Epidermal melanocyte (primary cell): ENCODE data around the gene GPS2.
"Not testable (repeated sequence)": the region's sequence is repeated elsewhere in the genome, so short reads cannot be mapped to it uniquely, and the experiment has no call there.

Experiments
- DNase-seq: peaks from one replicate; pipeline ENCODE4 v3.0.0; 2011; ENCODE audit warnings: low spot score; ENCODE audit not compliant: insufficient read length

GPS2 gene

DNA sequence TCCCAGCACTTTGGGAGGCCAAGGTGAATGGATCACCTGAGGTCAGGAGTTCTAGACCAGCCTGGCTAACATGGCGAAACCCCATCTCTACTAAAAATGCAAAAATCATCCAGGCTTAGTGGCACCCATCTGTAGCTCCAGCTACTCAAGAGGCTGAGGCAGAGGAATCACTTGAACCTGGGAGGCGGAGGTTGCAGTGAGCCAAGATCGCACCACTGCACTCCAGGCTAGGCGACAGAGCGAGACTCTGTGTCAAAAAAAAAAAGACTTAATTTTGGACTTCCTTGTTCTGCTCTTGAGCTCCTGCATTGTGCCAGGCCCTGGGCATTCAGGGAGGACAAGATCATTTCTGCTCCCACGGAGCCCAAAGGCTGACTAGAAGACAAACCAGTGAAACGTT, 22.4 kb upstream of the GPS2 start:
- DNase-seq = not testable (repeated sequence)

DNA sequence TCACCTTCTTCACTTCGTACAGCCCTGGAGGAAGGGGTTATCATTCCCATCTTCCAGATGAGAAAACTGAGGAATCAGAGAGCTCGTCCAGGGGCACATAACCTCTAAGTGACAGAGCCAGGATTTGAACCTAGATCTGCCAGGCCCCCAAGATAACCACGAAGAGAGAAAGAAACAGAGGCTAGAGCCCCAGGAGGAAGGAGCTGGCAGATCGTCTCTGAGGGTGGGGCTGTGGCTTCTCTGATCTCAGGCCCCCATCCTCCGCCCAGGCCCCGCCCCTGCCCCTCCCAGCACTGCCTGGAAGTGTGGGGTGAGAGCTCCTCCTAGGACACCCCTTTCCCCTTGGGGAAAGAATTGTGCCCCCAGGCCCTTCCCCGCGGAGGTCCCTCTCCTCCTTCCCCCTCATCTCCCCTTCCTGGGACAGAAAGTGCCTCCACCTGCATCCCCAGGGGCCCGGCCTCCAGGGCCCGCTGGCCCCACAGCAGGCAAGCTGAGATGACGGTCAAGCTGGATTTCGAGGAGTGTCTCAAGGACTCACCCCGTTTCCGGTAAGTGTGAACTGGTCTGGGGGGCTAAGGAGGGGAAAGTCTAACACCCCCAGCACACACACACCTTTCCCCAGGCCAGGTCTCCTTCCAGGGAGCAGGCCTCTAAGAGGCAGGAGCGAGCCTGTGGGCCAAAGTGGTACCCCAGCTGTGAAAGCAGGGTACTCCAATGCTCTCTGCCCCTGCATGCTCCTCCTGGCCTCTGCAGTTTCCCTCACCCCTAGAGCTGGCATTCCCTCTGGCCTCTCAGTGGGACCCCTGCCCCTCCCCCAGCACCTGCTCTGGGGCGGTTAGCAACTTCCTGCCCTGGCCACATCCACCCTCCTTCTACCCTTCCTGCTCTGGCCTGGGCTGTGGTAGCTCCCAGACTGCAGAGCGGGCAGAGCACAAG, 21.3 kb upstream of the GPS2 start, which contains the start of gene ACAP1:
TSS of gene ACAP1 (plus strand) at position 290 of the 936 bp plus-strand sequence. CDS start at position 496, 206 bp downstream.
- DNase-seq = no peak

DNA sequence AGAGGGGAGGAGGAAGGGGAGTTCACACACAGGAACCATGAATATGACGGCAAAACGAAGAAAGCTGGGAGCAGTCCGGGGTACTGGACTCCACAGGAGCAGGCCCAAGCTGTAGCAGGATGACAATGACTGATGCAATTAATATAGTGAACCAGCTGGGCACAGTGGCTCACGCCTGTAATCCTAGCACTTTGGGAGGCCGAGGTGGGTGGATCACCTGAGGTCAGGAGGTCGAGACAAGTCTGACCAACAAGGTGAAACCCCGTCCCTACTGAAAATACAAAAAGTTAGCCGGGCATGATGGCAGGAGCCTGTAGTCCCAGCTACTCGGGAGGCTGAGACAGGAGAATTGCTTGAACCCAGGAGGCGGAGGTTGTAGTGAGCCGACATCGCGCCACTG, 20.6 kb upstream of the GPS2 start:
- DNase-seq = not testable (repeated sequence)

- DNase-seq = no peak
Measured at GRCh38 chr17:7334938-7335538, 19.9 kb upstream of the GPS2 start.

DNA sequence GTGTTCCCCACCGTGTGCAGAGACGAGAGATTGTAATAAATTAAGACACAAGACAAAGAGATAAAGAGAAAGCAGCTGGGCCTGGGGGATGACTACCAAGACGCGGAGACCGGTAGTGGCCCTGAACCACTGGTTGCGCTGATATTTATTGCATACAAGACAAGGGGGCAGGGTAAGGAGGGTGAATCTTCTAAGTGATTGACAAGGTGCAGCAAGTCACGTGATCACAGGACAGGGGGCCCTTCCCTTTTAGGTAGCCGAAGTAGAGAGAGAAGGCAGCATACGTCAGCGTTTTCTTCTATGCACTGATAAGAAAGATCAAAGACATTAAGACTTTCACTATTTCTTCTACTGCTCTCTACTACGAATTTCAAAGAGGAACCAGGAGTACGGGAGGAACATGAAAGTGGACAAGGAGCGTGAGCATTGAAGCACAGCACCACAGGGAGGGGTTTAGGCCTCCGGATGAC, 17.5 kb upstream of the GPS2 start:
- not testable (repeated sequence) for DNase-seq

DNA sequence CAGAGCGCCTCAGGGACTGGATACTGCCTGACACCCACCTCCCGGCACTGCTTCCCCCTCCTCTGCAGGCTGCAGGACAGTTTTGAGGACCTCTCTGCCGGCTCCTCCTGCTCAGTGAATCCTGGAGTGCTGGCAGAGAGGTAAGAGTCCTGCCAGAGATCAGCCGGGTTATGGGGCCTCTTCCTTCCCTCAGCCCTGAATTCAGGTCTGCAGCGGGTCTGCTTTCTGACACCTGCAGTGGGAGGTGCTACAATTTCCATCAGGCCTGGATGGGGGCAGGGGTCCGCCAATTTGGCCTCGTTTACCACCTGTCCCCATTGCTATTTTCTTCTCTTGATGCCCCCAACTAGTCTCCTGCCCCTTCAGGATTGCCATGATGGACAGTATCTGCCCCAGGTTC, 17.0 kb upstream of the GPS2 start:
- no peak for DNase-seq

- no peak for DNase-seq
Measured at GRCh38 chr17:7330638-7331015, 15.5 kb upstream of the GPS2 start.

- DNase-seq = peak; percentile 92
Measured at GRCh38 chr17:7329997-7330637, 15.0 kb upstream of the GPS2 start.

DNA sequence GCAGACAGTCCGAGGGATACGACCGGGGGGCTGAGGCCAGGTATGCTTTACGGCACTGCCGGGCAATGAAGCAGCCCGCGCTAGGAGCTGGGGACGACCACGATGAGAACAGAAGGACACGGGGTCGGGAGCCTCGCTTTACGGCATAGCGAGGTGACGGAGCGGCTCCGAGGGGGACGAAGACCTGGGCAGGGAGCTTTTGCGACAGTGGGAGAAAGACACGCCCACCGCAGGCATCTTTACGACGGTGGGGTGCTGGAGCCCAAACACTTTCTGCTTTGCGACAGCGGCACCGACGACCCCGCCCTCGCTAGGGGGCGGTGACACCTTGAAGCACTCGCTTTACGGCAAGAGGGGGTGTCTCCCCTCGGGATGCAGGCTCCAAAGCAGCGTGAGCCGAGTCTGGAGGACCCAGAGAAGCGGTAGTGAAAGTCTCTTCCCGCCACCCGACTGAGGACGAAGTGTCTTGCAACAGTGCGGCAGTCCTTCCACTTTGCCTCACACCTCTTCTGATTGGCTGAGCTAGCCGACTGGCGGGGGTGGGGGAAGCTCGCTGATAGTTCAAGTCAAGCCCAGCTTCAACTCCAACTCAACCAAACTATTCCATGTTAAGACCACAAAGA, 14.3 kb upstream of the GPS2 start:
- DNase-seq = peak; percentile 100

- no peak for DNase-seq
Measured at GRCh38 chr17:7328840-7329373, 13.7 kb upstream of the GPS2 start, which contains the start of gene NEURL4. NEURL4 (minus strand) TSS chr17:7329335; CDS start chr17:7329312, 23 bp downstream.

DNA sequence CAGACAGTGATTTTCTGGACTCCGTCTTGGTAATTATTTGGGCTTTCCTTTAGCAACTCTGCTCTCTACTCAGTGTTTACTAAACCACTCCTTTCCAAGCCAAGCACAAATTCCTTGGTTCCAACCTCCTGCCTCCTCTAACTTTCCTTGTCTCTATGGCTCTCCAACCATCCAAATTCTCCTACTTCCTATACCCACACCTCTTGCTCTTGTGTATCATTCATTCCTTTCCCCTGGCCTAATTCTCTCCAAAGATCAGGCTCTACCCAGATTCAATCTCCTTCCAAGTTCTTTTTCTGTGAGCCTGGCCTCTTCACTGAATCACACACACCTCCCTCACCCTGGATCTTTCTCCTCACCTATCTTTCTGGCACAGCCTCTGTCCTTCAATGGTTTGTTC, 12.8 kb upstream of the GPS2 start:
- DNase-seq = no peak

DNA sequence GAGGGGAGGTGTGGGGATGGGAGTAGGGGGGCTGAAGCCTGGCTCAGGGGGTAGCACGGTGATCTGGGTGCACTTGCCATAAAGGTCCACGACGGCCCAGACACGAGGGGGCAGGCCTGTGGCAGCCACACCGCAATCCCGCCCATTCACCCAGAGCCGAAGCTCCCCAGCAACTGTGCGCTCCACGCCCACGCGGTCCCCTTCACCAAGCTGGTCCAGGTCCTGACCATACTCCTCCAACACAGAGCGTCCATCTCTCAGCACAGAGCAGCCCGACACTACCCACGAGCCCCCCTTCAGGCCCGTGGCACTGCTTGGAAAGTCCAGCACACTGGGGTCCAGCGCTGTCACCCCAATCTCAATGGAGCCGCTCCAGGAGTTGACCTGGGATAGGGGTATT, 12.3 kb upstream of the GPS2 start:
- no peak for DNase-seq

- DNase-seq = no peak
Measured at GRCh38 chr17:7327056-7327455, 11.9 kb upstream of the GPS2 start.

- no peak for DNase-seq
Measured at GRCh38 chr17:7326186-7326585, 11.0 kb upstream of the GPS2 start.

DNA sequence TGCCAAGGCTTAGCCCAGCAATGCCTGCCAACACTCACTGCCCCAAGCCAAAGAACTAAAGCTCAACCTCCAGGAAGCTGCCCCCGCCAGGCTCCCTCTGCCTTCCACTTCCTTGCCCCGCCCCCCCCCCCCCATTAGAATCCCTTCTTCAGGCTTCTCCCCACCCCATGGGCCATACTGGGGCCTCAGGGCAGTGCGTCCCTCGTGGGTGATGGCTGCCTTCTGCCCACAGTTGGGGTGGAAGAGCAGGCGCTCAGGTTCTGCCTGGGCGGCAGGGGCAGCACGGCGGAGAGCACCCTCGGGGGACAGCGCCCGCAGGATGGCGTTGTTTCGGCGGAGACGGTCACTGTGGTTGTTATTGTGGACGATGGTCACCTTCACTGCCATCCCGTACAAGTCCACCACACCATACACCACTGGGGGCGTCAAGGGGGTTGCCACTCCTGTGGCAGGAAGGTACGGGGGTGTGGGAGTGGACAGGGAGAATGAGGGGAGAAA, 9.9 kb upstream of the GPS2 start:
- peak; percentile 8 for DNase-seq

DNA sequence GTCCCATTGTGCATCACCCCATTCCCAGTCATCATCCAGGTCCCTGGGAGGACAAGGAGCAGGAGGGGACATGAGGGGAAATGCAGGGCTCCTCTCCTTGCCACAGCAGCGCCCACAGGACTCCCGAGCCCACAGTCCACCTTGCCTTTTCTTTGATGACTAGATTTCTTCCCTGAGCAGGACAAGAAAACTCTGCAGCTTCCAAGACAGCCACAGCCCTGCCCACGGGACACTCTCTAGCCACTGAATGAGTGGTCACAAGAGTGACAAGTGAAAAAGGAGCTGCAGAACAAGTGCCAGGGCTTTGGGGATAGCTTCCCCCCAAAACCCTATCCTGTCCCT, 9.2 kb upstream of the GPS2 start:
- no peak for DNase-seq

DNA sequence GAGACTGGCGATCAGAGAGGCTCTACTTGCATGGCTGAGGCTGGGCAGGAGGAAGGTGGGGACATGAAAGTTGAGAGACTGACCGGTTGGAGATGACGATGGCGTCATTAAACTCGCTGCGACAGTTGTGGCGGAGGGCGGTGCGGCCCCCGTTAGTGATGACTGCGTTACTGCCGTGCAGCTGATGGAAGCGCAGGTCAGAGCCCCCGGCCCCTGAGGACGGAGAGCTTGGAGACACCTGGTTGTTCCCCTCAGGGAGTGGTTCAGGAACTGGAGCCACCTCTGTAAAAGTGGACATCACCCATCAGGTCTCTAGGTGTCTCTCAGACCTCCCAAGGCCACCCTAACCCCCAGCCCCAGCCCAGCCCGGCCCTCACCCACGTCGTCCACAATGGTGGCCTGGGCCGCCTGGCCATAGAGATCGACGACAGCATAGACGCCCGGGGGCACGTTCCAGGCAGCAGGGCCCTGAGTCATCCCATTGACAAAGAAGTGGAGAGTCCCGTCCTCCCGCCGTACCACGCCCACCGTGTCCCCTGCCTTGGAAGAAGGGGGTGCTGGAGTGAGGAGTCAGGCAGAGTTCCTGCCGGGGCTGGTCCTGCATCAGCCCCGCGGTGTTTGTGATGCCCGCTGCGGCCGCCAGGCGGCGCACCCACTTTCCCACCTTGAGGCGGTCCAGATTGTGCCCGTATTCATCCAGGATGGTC, 8.7 kb upstream of the GPS2 start:
- DNase-seq = peak; percentile 51

- DNase-seq = no peak
Measured at GRCh38 chr17:7322520-7323194, 7.5 kb upstream of the GPS2 start.

- DNase-seq = no peak
Measured at GRCh38 chr17:7321466-7321865, 6.3 kb upstream of the GPS2 start.
